ENCODE results near the gene CBX4.

CBX4 gene

GRCh38 chr17:79785900-79786810 is 53.1 kb downstream of the CBX4 start:
- DNase-seq (ENCODE audit: low spot score): no peak

- DNase-seq (ENCODE audit: low spot score): no peak
Measured at GRCh38 chr17:79785017-79785899, 54.0 kb downstream of the CBX4 start.

GRCh38 chr17:79784353-79785016 is 54.8 kb downstream of the CBX4 start:
- no peak for DNase-seq (ENCODE audit: low spot score)

- DNase-seq (ENCODE audit: low spot score): no peak
Measured at GRCh38 chr17:79783891-79784290, 55.3 kb downstream of the CBX4 start.
